Sigmoid colon (tissue), 4 donors: ENCODE data around the gene ALOX15B.

Experiments used
- CTCF ChIP-seq, 4 experiments: fragments of 450-650 bp in 3 of 4; fragments of 200-600 bp in 1 of 4; IDR thresholded peaks; one replicate each; pipeline ENCODE4 v1.5.1; 2016 to 2019; ENCODE audit warnings: antibody characterized with exemption in 4 of 4, mild to moderate bottlenecking in 3 of 4, moderate library complexity in 2 of 4
- EP300 ChIP-seq, 4 donors: sonication (generic); formaldehyde crosslinking; IDR thresholded peaks; one replicate each; pipeline ENCODE4 v1.6.1; 2017; ENCODE audit warnings: antibody characterized with exemption in 4 of 4
- POLR2A ChIP-seq, 2 donors: fragments of 450-650 bp; IDR thresholded peaks; one replicate each; pipeline ENCODE4 v1.6.1; 2016; ENCODE audit warnings: antibody characterized with exemption in 2 of 2, mild to moderate bottlenecking in 2 of 2, moderate library complexity in 2 of 2
- POLR2AphosphoS5 ChIP-seq, 4 donors: sonication (generic); formaldehyde crosslinking; IDR thresholded peaks; one replicate each; pipeline ENCODE4 v1.6.1; 2017; ENCODE audit warnings: antibody characterized with exemption in 4 of 4

DNA sequence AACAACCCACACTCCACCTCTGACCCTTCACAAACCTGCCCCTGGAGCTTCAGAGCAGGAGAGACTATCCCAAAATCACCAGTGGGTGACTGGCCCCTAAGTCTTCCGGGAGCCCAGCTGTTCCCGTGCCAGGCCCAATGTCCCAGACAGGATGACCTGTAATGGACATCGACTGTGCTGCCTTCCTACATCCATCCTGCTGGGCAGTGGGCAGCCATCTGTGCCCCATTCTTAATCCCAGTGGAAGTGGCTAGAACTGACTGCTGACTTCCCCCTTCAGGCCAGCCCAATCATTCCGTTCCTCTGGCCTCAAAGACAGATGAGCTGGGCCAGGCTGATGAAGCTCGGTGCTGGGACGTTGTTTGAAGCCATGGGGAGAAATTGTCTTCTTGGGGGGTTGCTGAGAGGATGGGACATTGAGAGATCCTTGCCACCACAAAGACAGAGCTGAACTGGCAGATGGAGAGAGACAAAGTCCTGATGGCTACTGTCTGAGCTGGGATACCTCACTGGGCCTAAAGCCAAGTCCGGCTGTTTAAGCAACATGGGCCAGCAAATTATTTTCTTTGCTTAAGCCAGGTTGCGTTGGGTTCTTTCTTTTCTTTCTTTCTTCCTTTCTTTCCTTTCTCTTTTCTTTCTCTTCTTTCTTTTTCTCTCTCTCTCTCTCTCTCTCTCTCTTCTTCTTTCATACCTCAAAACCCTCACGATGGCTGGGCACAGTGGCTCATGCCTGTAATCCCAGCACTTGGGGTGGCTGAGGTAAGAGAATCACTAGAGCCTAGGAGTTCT, 17.9 kb upstream of the ALOX15B start:
- TF ChIP-seq POLR2AphosphoS5 (IDR thresholded peaks at IDR 0.05) = no peak
- no peak for TF ChIP-seq CTCF (IDR thresholded peaks at IDR 0.05)
- no peak for TF ChIP-seq POLR2A (IDR thresholded peaks at IDR 0.05)
- TF ChIP-seq EP300 (IDR thresholded peaks at IDR 0.05) = no peak
